GM18520 (cell line): ENCODE results near the gene WWP2.
"Not testable (repeated sequence)": the region's sequence is repeated elsewhere in the genome, so short reads cannot be mapped to it uniquely, and the experiment has no call there.

Experiments used
- ATAC-seq: cut with Tn5 transposase; IDR thresholded peaks from one replicate; pipeline ENCODE4 v1.9.1; 2021; ENCODE audit not compliant: unreplicated experiment

WWP2 gene

DNA sequence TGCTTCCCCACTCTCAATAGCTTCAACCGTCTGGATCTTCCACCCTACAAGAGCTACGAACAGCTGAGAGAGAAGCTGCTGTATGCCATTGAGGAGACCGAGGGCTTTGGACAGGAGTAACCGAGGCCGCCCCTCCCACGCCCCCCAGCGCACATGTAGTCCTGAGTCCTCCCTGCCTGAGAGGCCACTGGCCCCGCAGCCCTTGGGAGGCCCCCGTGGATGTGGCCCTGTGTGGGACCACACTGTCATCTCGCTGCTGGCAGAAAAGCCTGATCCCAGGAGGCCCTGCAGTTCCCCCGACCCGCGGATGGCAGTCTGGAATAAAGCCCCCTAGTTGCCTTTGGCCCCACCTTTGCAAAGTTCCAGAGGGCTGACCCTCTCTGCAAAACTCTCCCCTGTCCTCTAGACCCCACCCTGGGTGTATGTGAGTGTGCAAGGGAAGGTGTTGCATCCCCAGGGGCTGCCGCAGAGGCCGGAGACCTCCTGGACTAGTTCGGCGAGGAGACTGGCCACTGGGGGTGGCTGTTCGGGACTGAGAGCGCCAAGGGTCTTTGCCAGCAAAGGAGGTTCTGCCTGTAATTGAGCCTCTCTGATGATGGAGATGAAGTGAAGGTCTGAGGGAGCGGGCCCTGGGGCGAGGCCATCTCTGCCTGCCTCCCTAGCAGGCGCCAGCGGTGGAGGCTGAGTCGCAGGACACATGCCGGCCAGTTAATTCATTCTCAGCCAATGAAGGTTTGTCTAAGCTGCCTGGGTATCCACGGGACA, 177.9 kb downstream of the WWP2 start:
- ATAC-seq, result no peak

DNA sequence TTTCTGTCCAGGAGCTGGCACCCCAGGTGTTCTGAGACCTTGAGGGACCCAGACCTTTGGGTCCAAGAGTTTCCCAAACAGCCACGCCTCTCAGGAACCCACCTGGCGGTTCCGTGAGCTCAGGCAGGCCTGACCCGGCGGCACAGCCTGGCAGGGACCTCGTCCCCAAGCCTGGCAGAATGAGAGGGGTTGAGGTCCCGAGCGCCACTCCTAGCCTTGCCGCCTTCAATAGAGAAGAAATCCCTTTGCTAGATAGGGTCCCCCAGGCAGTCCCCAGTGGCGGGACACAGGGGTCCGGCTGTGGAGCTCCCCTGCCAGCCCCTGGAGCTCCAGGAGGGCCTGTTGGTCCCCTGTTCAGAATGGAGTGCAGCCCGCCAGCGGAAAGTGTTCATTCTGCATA, 178.5 kb downstream of the WWP2 start:
- no peak for ATAC-seq

DNA sequence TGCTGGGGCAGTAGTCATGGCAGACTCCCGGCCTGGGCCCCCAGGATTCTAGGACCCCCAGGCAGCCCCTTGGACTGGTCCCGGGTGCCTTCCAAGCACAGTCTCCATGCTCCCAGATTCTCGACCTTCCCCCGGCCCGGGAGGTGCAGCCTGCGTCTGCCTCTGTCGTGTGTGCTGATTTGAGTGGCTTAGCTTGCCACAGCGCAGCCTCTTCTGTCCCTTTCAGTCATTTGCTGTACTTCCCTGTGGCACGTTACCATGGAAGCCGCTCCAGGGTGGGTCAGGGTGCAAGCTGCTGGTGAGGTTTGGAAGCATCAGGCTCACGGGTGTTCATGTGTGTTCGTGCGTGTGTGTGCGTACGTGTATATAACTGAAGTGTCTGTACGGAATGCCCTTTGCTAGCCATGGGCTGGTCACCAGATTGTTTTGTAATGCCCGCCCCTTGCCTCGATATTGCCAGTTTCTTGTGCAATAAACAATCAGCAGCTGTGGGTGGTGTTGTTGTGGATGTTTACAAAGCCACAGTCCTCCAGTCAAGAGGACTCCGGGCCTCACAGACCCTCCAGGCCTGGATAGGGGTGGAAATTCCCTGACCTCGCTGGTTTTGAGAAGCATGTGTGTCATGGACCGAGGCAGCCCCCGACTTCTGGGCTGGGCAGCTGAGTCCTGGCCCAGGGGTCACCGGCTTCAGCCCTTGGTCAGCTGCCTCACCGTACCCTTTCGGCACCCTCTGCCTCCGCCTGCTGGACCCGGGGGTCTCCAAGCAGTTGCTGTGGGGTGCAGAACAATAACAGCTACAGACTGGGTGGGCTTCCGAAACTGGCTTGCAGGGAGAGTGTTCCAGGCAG, 179.3 kb downstream of the WWP2 start:
- no peak for ATAC-seq

DNA sequence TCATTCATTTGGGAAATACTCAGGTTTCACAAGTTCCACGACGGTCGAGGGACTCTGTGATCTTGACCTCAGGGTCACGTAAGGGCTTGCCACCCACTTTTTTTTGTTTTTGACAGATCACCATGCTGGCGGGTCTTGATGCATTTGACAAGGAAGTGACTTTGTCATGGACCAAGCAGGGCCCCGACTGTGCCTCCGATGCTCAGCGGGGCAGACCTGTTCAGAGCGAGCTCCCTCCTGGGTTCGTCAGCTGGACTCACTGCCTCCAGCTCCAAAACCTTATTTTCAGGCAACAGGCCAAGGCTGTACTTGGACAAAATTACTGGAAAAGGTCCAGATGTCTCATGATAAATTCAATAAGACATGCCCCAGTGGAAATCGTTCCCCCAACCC, 180.0 kb downstream of the WWP2 start:
- ATAC-seq, result no peak

DNA sequence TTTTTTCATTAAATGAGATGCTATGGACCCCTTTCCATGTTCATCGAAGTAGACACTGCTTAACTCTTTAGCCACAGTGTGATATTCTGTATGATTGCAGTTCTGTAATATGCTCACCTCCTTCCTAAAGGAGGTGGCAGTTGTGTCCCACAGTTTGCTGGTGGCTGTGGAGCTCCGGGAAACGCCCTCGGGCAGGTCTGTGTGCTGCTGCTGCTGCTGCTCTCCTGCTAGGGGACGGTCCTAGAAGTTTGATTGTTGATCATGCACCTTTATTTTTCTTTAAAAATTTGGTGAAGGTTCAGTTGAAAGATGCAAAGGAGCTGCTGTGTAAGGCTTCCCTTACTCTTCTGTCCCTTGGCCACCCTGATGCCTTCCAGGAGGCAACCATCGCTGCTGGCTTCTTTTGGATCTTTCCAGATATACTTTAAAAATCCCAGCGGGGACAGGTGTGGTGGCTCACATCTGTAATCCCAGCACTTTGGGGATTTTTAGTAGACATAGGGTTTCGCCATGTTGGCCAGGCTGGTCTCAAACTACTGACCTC, 180.6 kb downstream of the WWP2 start:
- no peak for ATAC-seq

DNA sequence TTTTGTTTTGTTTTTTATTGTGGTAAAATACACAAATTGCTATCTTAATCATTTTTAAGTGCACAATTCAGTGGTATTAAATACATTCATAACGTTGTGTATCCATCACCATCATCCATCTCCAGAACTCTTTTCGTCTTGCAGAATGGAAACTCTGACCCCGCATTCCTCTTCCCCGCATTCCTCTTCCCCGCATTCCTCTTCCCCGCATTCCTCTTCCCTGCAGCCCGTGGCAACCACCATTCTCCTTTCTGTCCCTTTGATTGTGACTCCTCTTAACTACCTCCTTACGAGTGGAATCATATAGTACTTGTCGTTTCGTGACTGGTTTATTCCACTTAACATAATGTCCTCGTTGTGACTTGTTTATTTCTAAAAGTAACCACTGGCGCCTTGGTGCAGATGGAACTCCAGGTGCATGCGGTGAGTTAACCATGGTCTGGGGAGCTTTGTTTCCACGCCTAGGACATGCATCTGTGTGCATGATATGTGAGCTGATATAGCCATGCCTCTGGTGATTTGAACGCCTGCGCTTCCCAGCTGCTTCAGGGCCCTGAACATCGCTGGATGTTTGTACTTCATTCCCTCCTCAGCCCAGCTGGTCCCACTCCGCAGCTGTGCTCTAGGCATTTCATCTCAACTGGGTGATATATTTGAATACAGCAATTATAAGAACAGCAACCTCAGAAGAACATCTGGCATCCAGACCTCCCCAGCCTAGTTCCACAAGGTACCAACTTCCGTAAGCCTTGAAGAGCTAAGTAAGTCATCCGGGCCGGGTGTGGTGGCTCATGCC, 181.3 kb downstream of the WWP2 start:
- ATAC-seq, result not testable (repeated sequence)

- not testable (repeated sequence) for ATAC-seq
Measured at GRCh38 chr16:69950411-69950810, 188.3 kb downstream of the WWP2 start.

DNA sequence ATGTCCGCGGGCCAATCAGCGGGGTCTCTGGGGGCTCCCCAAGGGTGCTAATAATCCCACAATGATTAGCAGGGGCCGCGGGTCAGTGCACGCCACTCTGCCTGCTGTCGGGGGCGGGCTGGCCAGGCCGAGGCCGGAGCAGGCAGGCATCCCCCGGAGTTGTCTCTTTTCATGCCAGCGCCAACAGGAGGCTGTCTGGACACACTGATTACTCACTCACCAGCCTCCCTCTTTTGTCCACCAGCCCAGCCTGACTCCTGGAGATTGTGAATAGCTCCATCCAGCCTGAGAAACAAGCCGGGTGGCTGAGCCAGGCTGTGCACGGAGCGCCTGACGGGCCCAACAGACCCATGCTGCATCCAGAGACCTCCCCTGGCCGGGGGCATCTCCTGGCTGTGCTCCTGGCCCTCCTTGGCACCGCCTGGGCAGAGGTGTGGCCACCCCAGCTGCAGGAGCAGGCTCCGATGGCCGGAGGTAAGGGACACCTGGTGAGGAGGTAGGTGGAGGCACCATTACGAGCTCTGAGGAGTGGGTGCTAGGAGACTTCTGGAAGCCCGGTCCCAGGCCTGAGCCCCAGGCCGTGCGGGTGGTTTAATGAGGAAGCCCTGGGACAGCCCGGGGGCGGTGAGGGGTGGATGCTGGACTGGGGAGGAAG, 189.0 kb downstream of the WWP2 start, which contains the start of gene CLEC18A:
Gene CLEC18A (plus strand): TSS at position 318 of the 655 bp plus-strand sequence. CDS start 33 bp downstream, at position 351.
- not testable (repeated sequence) for ATAC-seq

DNA sequence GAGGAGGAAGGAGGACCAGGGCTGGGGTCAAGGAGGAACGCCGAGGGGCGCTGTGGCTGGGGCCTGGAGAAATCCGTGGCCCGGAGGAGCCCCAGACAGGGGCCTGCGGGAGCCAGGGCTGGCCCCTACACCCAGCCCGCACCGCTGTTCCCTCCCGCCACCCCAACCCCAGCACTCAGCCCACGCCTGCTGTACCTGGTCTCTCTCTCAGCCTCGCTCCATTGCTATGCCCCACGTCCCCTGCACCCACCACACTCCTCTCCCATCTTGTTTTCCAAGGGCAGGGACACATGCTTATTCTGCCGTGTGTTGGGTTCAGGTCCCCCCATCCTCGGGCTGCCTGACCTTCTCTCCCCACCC, 189.5 kb downstream of the WWP2 start:
- not testable (repeated sequence) for ATAC-seq

DNA sequence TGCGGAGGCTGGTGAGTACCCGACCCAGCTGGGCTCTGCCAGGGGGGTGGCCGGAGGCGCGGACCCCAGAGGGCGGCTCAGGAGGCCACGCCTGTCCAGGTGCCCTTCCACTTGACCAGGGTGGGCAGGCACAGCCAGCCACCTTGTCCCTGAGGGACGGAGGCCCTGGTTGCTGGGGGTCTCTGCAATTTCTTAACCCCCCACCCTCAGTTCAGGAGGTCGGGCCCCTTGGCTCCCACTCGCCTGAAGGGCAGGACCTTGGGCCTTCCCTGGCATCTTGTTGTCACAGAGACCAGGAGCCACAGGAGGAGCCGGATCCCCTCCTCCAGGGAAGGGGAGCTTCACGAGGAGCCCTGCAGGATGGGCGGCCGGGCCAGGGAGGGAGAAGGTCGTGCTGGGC, 190.0 kb downstream of the WWP2 start:
- not testable (repeated sequence) for ATAC-seq

DNA sequence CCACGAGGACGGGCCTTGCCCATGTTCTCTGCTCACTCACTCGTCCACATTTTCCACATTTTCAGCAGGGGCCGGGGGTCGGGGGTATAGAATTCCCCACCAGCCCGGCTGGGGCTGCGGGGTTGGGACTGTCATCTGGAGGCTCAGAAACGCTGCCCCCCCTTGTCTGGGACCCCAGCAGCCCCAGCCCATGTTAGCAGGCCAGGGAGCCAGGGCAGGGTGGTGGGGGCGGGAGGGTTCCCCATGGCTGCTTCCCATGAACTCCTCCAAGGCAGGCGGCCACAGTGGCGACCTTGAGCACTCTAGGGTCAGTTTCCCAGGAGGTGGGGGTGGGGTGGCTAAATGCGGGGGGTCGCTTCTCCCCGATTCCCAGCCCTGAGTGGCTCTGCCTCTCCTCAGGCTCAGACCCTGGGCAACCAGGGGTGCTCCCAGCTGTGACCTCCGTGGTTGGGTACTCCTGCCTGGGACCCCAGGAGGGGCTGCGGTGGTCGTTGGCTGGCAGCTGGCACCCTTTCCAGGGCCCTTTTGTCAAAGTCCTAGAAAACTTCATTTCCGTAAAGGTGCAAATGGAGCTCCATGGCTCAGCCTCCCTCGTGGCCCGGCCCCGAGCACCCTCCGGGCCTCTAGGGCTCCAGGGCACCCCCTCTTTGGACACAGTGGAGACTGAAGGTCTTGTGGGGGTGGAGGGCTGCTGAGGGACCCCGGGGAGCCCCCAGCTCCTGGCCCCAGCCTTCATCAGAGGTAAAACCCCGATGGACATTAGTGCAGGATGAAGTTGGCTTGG, 190.6 kb downstream of the WWP2 start:
- not testable (repeated sequence) for ATAC-seq

GRCh38 chr16:69954241-69954640, 192.1 kb downstream of the WWP2 start:
- ATAC-seq, result not testable (repeated sequence)

DNA sequence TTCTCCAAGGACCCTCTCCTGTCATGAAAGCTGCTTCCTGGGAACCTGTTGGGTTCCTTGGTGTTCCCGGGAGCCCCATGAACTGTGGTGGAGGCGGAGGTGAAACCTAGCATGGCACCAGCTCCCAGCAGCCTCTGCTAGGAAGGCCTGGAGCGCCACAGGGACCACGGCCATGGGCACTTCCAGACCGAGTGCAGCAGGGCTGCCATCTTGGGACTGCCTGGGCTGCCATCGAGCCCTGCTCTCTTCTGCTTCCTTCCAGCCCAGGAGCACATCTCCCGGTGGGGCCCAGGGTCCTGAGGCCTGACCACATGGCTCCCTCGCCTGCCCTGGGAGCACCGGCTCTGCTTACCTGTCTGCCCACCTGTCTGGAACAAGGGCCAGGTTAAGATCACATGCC, 201.2 kb downstream of the WWP2 start:
- not testable (repeated sequence) for ATAC-seq

DNA sequence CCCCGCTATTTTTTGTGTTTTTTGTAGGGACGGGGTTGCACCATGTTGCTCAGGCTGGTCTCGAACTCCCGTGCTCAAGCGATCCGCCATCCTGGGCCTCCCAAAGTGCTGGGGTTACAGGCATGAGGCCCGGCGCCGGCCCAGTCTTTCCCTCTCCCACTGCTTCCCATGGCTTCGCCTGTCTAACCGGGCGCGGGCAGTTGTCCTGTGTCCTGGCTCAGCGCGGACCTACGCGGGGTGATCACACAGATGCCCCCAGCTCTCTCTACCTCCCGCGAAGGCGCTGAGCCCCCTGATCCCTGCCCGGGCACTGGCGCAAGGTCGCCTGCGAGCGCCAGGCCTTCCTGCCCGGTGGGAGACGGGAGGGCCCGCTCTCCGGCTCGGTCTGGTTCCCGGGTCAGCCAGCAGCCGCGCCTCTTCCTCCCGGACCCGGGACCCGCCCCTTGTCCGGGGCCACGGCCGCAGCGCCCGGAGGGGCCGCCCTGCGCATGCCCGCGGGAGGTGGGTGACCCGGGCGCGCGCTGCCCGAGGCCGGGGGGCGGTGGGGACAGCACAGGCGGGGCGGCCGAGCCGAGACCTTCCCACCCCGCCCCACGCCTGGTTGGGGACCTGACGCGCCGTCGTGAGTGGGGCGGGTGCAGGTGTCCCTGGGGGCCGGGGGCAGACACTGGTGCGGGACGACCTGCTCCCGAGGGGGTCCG, 203.0 kb downstream of the WWP2 start:
- ATAC-seq, result not testable (repeated sequence)

- ATAC-seq, result not testable (repeated sequence)
Measured at GRCh38 chr16:69965661-69966054, 203.5 kb downstream of the WWP2 start.

- not testable (repeated sequence) for ATAC-seq
Measured at GRCh38 chr16:69967688-69968087, 205.6 kb downstream of the WWP2 start.

DNA sequence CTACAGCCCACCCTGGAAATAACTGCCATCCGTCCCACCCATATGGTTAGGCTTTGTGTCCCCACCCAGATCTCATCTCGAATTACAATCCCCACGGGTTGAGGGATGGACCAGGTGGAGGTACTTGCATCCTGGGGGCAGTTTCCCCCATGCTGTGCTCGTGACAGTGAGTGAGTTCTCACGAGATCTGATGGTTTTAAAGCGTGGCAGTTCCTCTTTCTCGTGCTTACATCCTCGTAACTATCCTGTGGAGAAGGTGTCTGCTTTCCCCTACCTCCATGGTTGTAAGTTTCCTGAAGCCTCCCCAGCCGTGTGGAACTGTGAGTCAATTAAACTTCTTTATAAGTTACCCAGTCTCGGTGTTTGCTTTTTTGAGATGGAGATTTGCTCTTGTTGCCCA, 206.0 kb downstream of the WWP2 start:
- ATAC-seq, result not testable (repeated sequence)

- ATAC-seq, result not testable (repeated sequence)
Measured at GRCh38 chr16:69969657-69970056, 207.5 kb downstream of the WWP2 start.

DNA sequence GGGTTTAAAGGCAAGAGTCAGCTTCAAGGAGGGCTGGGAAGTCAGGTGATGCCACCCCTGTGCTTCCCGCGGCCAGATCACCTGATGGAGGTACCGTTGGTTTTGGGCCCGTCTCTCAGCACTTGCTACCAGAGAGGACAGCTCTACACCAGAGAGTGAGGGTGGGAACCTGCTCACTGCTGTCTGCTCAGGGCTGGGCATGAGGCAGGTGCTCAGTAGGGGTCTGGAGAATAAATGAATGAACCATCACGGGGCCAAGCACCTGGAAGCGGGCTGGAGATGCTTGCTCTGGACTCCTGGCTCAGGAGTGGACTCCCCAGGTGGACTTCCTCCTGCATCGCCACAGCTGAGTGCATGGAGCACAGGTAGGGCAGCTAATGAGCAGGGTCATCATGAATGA, 210.0 kb downstream of the WWP2 start:
- not testable (repeated sequence) for ATAC-seq
